ENCODE results near the gene TRIM3.

Gene TRIM3

DNA sequence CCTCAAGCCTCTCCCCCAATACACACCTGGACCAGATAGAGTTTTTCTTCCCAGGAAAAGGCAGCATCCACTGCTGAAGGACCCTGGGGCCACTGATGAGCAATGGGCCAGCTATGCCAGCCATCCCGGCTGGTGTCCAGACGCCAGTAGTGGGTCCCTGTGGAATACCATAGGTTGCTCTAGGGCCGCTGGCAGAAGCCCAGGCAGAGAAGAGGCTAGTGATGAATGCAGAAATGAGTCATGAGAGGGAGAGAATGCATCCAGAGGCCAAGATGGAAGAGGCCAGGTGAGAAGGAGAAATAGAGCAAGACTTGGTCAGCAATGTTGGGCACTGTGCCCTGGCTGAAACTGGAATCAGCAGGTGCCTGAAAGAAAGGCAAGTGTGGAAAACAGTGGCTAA is 41.9 kb downstream of the TRIM3 start:
- H3K36me3 ChIP-seq (replicated peaks) = no peaks in the 10 kb centered on the region
- TF ChIP-seq, protein P1, sequence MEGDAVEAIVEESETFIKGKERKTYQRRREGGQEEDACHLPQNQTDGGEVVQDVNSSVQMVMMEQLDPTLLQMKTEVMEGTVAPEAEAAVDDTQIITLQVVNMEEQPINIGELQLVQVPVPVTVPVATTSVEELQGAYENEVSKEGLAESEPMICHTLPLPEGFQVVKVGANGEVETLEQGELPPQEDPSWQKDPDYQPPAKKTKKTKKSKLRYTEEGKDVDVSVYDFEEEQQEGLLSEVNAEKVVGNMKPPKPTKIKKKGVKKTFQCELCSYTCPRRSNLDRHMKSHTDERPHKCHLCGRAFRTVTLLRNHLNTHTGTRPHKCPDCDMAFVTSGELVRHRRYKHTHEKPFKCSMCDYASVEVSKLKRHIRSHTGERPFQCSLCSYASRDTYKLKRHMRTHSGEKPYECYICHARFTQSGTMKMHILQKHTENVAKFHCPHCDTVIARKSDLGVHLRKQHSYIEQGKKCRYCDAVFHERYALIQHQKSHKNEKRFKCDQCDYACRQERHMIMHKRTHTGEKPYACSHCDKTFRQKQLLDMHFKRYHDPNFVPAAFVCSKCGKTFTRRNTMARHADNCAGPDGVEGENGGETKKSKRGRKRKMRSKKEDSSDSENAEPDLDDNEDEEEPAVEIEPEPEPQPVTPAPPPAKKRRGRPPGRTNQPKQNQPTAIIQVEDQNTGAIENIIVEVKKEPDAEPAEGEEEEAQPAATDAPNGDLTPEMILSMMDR (IDR thresholded peaks at IDR 0.05; ENCODE audit: low read depth, low read length, missing control alignments) = no peak
- H3K27ac ChIP-seq = no peak overlapping the region
- no peaks in the 10 kb centered on the region for H3K27me3 ChIP-seq (replicated peaks)
- peak; percentile 61 for DNase-seq
- in situ Hi-C loops (cut with HindIII; ENCODE audit: low pct_ligation_motif_present, low sequenced_read_pairs) = no loop called here
- H3K4me3 ChIP-seq (ENCODE audit: low read depth, low read length) = no peak overlapping the region

DNA sequence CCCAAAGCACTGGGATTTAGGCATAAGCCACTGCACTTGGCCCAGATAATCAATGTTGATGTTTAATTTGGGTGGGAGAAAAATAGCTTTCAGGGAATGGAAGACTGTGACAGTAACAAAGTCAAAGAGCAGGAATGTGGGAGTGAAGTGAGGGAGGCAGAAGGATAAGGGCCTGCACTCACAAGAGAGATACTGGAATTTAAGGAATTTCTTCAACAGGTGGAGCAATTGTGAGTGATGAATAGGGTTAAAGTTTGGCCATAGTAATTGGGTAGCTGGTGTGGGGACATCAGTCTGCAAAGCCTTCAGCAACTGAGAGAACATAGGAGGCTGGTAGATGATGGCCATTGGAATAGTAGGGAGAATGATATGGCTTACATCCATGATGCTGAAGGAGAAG is 46.2 kb downstream of the TRIM3 start:
- no peak for DNase-seq
- H3K4me3 ChIP-seq (ENCODE audit: low read depth, low read length) = no peak overlapping the region
- no peaks in the 10 kb centered on the region for H3K36me3 ChIP-seq (replicated peaks)
- TF ChIP-seq, protein P1 (IDR thresholded peaks at IDR 0.05; ENCODE audit: low read depth, low read length, missing control alignments) = no peak
- no peaks in the 10 kb centered on the region for H3K27me3 ChIP-seq (replicated peaks)
- in situ Hi-C loops (cut with HindIII; ENCODE audit: low pct_ligation_motif_present, low sequenced_read_pairs) = no loop called here
- no peak overlapping the region for H3K27ac ChIP-seq

DNA sequence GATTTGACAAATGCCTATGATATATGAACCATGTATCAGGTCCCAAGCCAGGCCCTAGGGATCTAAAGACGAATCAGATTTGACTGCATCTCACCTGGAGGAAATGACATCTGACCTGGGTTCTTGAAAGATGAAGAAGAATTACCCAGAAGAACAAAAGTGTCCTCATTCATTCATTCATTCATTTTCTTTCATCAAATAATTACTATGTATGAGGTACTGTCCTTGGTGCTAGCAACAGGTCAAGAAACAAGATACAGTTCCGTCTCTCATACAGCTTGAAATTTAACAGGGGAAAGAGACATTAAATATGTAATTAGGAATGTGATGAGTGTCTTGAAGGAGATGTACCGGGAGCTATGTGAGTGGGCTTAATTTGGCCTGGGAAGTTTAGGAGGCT is 53.1 kb downstream of the TRIM3 start:
- in situ Hi-C loops (cut with HindIII; ENCODE audit: low pct_ligation_motif_present, low sequenced_read_pairs) = no loop called here
- Histone ChIP-seq H3K4me3 (ENCODE audit: low read depth, low read length) (no peak overlapping the region), H3K36me3 (replicated peaks) (no peaks in the 10 kb centered on the region), H3K27ac (no peak overlapping the region), H3K27me3 (replicated peaks) (no peaks in the 10 kb centered on the region)
- DNase-seq = no peak
- TF ChIP-seq, protein P1 (IDR thresholded peaks at IDR 0.05; ENCODE audit: low read depth, low read length, missing control alignments) = no peak

DNA sequence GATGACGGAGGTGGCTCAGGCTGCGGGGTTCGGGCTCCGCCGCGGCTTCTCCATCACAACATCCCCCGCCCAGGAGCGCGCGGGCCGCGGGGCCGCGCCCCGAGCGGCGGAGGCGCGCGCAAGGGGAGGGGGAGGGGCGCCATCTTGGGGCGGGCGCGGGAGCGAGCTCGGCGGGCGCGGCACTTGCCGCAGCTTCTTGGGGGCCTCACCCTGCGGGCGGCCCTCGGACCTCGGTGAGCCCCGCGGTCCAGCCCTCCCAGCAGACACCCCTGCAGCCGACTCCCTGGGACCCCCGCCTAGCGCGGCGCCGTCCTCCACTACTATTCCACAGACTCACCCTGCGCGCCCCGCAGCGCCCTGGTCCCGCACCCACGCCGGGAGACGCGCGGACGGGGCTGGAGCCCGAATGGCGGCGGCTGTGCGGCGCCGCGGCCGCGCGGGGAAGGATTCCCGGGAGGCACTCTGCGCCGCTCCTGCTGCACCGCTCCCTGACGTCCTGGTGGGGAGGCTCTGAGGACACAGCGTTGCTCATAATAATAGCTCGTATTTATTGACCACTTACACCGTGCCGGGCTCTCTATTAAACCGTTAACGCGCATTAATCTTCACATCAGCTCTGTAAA is 54.6 kb downstream of the TRIM3 start, which contains the start of gene APBB1:
Gene APBB1, minus strand, starts transcription at position 86 of the 623 bp plus-strand sequence. CDS start 7,747 bp downstream, outside the sequence.
- in situ Hi-C loops (cut with HindIII; ENCODE audit: low pct_ligation_motif_present, low sequenced_read_pairs) = no loop called here
- Histone ChIP-seq H3K27ac (no peak within 1 kb of the TSS), H3K36me3 (replicated peaks) (no peaks in the 10 kb centered on the region), H3K4me3 (ENCODE audit: low read depth, low read length) (peak within 1 kb of the TSS; percentile 74), H3K27me3 (replicated peaks) (no peaks in the 10 kb centered on the region)
- peak; percentile 47 for DNase-seq
- TF ChIP-seq, protein P1 (IDR thresholded peaks at IDR 0.05; ENCODE audit: low read depth, low read length, missing control alignments) = peak; percentile 30

DNA sequence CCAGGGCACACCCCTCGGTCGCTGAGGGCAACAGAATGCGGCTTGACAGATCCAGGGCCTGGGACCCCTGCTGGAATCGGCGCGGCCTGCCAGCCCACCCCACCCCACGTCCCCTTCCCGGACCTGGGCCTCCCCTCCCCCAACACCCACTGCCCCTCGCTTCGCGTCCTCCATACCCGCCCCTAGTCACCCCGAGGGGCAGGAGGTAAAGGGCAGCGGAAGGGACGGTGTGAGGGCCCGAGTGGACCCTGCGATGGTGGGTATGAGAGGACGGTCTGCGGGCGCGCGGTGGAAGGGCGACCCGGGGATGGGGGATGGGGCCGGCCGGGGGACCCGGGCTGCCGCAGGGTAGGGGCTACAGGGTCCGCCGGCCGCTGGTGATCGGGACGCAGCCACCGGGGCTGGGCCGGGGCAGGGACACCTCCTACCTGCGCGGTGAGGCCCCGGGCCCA is 55.2 kb downstream of the TRIM3 start:
- no peak for DNase-seq
- in situ Hi-C loops (cut with HindIII; ENCODE audit: low pct_ligation_motif_present, low sequenced_read_pairs) = no loop called here
- Histone ChIP-seq H3K4me3 (ENCODE audit: low read depth, low read length) (peak overlapping the region; percentile 74), H3K36me3 (replicated peaks) (no peaks in the 10 kb centered on the region), H3K27ac (no peak overlapping the region), H3K27me3 (replicated peaks) (no peaks in the 10 kb centered on the region)
- TF ChIP-seq, protein P1 (IDR thresholded peaks at IDR 0.05; ENCODE audit: low read depth, low read length, missing control alignments) = no peak
